ENCODE results near the gene SLC30A1.

The SLC30A1 gene

GRCh38 chr1:211535346-211535745, 43.6 kb downstream of the SLC30A1 start:
- Histone ChIP-seq H3K4me3 (ENCODE audit: low read depth, low read length) (no peak overlapping the region), H3K36me3 (no peaks in the 10 kb centered on the region), H3K9me3 (no peaks in the 10 kb centered on the region), H3K27me3 (no peaks in the 10 kb centered on the region), H3K4me1 (no peaks in the 10 kb centered on the region)
- DNase-seq = no peak
- TF ChIP-seq CTCF (IDR thresholded peaks at IDR 0.05; ENCODE audit: low read depth, low read length) = no peak

DNA sequence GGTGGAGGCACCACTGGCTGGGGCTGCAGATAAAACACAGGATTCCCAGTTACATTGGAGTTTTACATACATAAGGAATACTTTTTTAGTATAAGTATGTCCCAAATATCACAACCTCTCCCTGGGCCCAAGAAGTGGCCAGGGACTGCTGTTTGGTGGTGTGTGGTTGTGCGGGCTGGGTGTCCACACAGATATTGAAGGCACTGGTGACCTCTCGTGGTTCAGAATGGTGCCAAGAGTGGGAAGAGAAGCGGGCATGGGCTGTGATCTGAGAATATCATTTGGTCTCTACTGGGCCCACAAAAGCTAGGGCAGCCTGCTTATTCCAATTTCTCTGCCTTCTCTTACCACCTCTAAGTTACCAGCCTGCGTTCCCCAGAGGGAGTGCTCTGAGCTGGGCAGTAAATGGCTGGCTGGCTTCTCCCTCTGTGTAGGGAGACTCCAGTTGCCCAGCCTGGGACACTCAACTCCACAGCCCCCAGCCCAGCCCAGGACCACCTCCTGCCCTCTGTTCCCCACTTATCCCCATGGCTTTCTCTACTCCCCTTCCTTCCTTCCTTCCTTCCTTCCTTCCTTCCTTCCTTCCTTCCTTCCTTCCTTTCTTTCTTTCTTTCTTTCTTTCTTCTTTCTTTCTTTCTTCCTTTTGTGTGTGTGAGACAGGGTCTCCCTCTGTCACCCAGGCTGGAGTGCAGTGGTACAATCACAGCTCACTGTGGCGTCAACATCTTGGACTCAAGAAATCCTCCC, 44.2 kb downstream of the SLC30A1 start:
- Histone ChIP-seq H3K36me3 (no peaks in the 10 kb centered on the region), H3K4me1 (no peaks in the 10 kb centered on the region), H3K27me3 (no peaks in the 10 kb centered on the region), H3K4me3 (ENCODE audit: low read depth, low read length) (no peak overlapping the region), H3K9me3 (no peaks in the 10 kb centered on the region)
- DNase-seq = no peak
- TF ChIP-seq CTCF (IDR thresholded peaks at IDR 0.05; ENCODE audit: low read depth, low read length) = no peak

DNA sequence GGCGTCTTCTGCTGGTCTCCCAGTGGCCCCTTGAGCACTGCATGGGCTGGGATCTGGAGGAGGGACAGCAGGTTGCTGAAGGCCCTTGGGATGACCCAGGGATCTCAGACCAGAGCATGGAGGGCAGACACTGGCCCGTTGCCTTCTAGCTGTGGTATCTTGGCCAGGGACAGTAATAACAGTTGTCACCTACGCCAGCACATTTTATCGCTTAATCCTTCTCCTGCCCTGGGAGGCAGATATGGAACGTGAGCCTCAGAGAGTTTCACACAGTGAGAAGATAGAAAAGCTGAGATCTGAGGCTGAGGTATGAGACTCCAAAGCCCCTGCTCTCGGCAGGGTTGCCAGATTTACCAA, 46.9 kb downstream of the SLC30A1 start:
- H3K9me3 ChIP-seq = no peaks in the 10 kb centered on the region
- no peak overlapping the region for H3K4me3 ChIP-seq (ENCODE audit: low read depth, low read length)
- H3K36me3 ChIP-seq = no peaks in the 10 kb centered on the region
- no peak for DNase-seq
- H3K27me3 ChIP-seq = no peaks in the 10 kb centered on the region
- H3K4me1 ChIP-seq = no peaks in the 10 kb centered on the region
- no peak for TF ChIP-seq CTCF (IDR thresholded peaks at IDR 0.05; ENCODE audit: low read depth, low read length)

DNA sequence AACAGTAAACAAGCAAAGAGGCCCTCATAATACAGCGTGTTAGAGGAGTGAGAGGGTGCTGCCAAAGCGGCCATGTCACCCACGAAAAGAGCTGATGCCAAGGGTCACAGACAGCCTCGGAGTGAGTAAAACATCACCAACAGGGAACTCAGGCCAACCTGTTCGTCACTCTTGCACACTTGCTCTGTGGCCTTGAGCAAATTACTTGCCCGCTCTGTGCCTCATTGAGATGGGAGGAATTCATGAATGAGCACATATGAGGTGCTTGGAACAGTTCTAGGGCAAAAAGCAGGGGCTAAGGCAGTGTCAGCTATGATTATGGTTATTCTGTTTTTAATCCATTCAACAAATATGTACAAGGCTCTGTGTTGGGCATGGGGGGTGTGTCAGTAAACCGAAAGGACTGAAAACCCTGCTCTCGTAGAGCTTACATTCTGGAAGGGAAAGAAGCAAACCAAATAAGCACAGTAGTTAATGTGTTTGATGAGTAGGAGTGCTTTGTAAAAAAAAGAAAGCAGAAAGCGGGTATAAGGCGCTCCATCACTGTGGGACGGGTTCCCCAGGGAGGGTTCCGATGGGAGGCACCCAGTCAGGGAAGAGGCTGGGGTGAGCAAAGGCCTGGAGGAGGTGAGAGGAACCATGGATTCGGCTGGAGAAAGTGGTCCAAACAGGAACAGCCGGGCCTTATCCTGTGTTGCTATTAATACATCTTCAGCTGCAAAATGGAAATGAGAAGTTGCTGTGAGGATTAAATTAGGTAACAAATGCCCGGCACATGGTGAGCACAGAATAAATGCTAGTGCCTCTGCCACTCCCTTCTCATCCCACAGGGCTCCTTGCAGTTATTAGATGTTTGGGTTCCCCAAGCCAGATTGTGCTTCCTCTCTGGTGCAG, 47.5 kb downstream of the SLC30A1 start:
- Histone ChIP-seq H3K4me3 (ENCODE audit: low read depth, low read length) (no peak overlapping the region), H3K36me3 (no peaks in the 10 kb centered on the region), H3K4me1 (no peaks in the 10 kb centered on the region), H3K27me3 (no peaks in the 10 kb centered on the region), H3K9me3 (no peaks in the 10 kb centered on the region)
- no peak for TF ChIP-seq CTCF (IDR thresholded peaks at IDR 0.05; ENCODE audit: low read depth, low read length)
- DNase-seq = no peak

DNA sequence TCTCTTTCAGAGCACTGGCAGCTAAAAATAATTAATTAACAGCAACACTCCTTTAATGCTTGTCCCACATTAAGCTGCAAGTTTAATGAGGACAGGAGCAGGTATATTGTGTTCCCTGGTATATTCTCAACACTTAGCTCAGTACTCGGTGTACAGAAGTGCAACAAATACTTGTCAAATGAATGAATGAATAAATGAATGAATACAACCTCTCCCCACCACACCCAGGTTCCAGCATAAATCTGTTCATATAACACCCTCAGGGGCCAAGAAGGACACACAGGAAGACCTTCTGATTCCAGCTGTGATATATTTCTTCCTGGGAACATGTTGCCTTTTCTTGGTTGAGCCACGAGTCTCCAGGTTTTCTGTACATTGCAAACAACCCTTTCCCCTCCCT, 48.9 kb downstream of the SLC30A1 start:
- no peak for DNase-seq
- TF ChIP-seq CTCF (IDR thresholded peaks at IDR 0.05; ENCODE audit: low read depth, low read length) = no peak
- Histone ChIP-seq H3K27me3 (no peaks in the 10 kb centered on the region), H3K9me3 (no peaks in the 10 kb centered on the region), H3K4me1 (no peaks in the 10 kb centered on the region), H3K4me3 (ENCODE audit: low read depth, low read length) (no peak overlapping the region), H3K36me3 (no peaks in the 10 kb centered on the region)

- Histone ChIP-seq H3K36me3 (no peaks in the 10 kb centered on the region), H3K9me3 (no peaks in the 10 kb centered on the region), H3K4me3 (ENCODE audit: low read depth, low read length) (no peak overlapping the region), H3K27me3 (no peaks in the 10 kb centered on the region), H3K4me1 (no peaks in the 10 kb centered on the region)
- no peak for DNase-seq
- no peak for TF ChIP-seq CTCF (IDR thresholded peaks at IDR 0.05; ENCODE audit: low read depth, low read length)
These were observed 49.5 kb downstream of the SLC30A1 start for GRCh38 chr1:211529453-211529852.

Measured in BE2C (cell line).